H9 (cell line): ENCODE measurements around the gene YPEL3. TPM values are rescaled to one million over a fixed set of nuclear protein-coding genes. Genes with fewer than 3 reads are reported as not detected.

Source experiments
- DNase-seq: peaks from one replicate; pipeline ENCODE4 v3.0.0-alpha.2; 2017
- H2AFZ ChIP-seq: one replicate; pipeline ENCODE4 v1.6.1; 2013; ENCODE audit warnings: mild to moderate bottlenecking, low read length, control low read depth, moderate library complexity
- H2AK5ac ChIP-seq: 2 replicates; pipeline ENCODE4 v1.6.1; 2013; ENCODE audit warnings: low read length, control low read depth, mixed read lengths; ENCODE audit not compliant: insufficient read length
- H2BK120ac ChIP-seq: one replicate; pipeline ENCODE4 v1.6.1; 2013; ENCODE audit warnings: low read depth, mild to moderate bottlenecking, low read length, control low read depth, inconsistent platforms; ENCODE audit not compliant: poor library complexity, severe bottlenecking
- H2BK12ac ChIP-seq: 2 replicates; pipeline ENCODE4 v1.6.1; 2013; ENCODE audit warnings: low read length, control low read depth, mixed read lengths, low read depth; ENCODE audit not compliant: insufficient read length
- H2BK15ac ChIP-seq: 2 replicates; pipeline ENCODE4 v1.6.1; 2013; ENCODE audit warnings: low read depth, low read length, control low read depth
- H2BK20ac ChIP-seq: one replicate; pipeline ENCODE4 v1.6.1; 2013; ENCODE audit warnings: low read depth, mild to moderate bottlenecking, low read length, control low read depth, inconsistent platforms; ENCODE audit not compliant: poor library complexity, severe bottlenecking
- H2BK5ac ChIP-seq: 2 replicates; pipeline ENCODE4 v1.6.1; 2013; ENCODE audit warnings: low read length, control low read depth, mixed read lengths; ENCODE audit not compliant: insufficient read length
- H3K14ac ChIP-seq: 2 replicates; pipeline ENCODE4 v1.6.1; 2013; ENCODE audit warnings: low read length, control low read depth; ENCODE audit not compliant: insufficient read depth
- H3K18ac ChIP-seq: 2 replicates; pipeline ENCODE4 v1.6.1; 2013; ENCODE audit warnings: low read depth, mild to moderate bottlenecking, mixed read lengths, low read length, control low read depth; ENCODE audit not compliant: insufficient read length
- H3K23ac ChIP-seq: 2 replicates; pipeline ENCODE4 v1.6.1; 2013; ENCODE audit warnings: low read length, control low read depth, mixed read lengths, low read depth; ENCODE audit not compliant: insufficient read length
- H3K23me2 ChIP-seq: 2 replicates; pipeline ENCODE4 v1.6.1; 2013; ENCODE audit warnings: low read depth, mild to moderate bottlenecking, mixed read lengths, low read length, control low read depth; ENCODE audit not compliant: insufficient read length, poor library complexity, severe bottlenecking
- H3K27ac ChIP-seq: 2 replicates; pipeline ENCODE4 v1.5.1; 2013; ENCODE audit warnings: low read length, control low read depth, mixed read lengths, low read depth; ENCODE audit not compliant: insufficient read length
- H3K27me3 ChIP-seq: 2 replicates; pipeline ENCODE4 v1.6.1; 2013; ENCODE audit warnings: low read length, control low read depth, inconsistent platforms; ENCODE audit not compliant: insufficient read depth
- H3K4ac ChIP-seq: 2 replicates; pipeline ENCODE4 v1.6.1; 2013; ENCODE audit warnings: low read depth, mild to moderate bottlenecking, control low read depth, inconsistent platforms, low read length, moderate library complexity
- H3K4me1 ChIP-seq: 2 replicates; pipeline ENCODE4 v1.6.1; 2013; ENCODE audit warnings: low read length, control low read depth, inconsistent platforms; ENCODE audit not compliant: insufficient read depth
- H3K4me2 ChIP-seq: 2 replicates; pipeline ENCODE4 v1.6.1; 2013; ENCODE audit warnings: low read length, control low read depth, mixed read lengths; ENCODE audit not compliant: insufficient read length, insufficient read depth
- H3K56ac ChIP-seq: 2 replicates; pipeline ENCODE4 v1.6.1; 2013; ENCODE audit warnings: low read depth, mild to moderate bottlenecking, mixed read lengths, low read length, control low read depth; ENCODE audit not compliant: insufficient read length
- H3K79me1 ChIP-seq: 2 replicates; pipeline ENCODE4 v1.6.1; 2013; ENCODE audit warnings: low read depth, mild to moderate bottlenecking, moderate library complexity, low read length, control low read depth, inconsistent platforms; ENCODE audit not compliant: insufficient read depth, poor library complexity, severe bottlenecking
- H3K79me2 ChIP-seq: 2 replicates; pipeline ENCODE4 v1.6.1; 2013; ENCODE audit warnings: low read length, control low read depth, inconsistent platforms; ENCODE audit not compliant: insufficient read depth
- H3K9ac ChIP-seq: 2 replicates; pipeline ENCODE4 v1.6.1; 2013; ENCODE audit warnings: low read length, control low read depth, mixed read lengths; ENCODE audit not compliant: insufficient read length; ENCODE audit errors: extremely low read depth
- H3K9me3 ChIP-seq: one replicate; pipeline ENCODE4 v1.6.1; 2013; ENCODE audit warnings: low read depth, low read length, inconsistent platforms; ENCODE audit not compliant: control insufficient read depth
- H3T11ph ChIP-seq: one replicate; pipeline ENCODE4 v1.6.1; 2013; ENCODE audit warnings: mild to moderate bottlenecking, low read length, control low read depth, inconsistent platforms
- H4K20me1 ChIP-seq: one replicate; pipeline ENCODE4 v1.6.1; 2013; ENCODE audit not compliant: control insufficient read depth, insufficient read length, insufficient read depth
- H4K5ac ChIP-seq: 2 replicates; pipeline ENCODE4 v1.6.1; 2013; ENCODE audit warnings: low read depth, mild to moderate bottlenecking, mixed read lengths, low read length, control low read depth; ENCODE audit not compliant: insufficient read length
- H4K8ac ChIP-seq: replicated peaks from 2 replicates; pipeline ENCODE4 v1.6.1; 2013; ENCODE audit warnings: low read length, control low read depth, mixed read lengths, low read depth; ENCODE audit not compliant: insufficient read length
- H4K91ac ChIP-seq: 2 replicates; pipeline ENCODE4 v1.6.1; 2013; ENCODE audit warnings: low read depth, mild to moderate bottlenecking, moderate library complexity, mixed read lengths, low read length, control low read depth; ENCODE audit not compliant: insufficient read length
- H3K27ac Mint-ChIP-seq, 3 experiments: 2 replicates in 2 of 3; 3 replicates in 1 of 3; pipeline ENCODE4 v1.8.0; 2020 to 2021; ENCODE audit warnings: mixed read lengths in 3 of 3, mild to moderate bottlenecking in 1 of 3, moderate library complexity in 1 of 3
- H3K27me3 Mint-ChIP-seq: 2 replicates; pipeline ENCODE4 v1.8.0; 2021; ENCODE audit warnings: low read depth, mild to moderate bottlenecking, moderate library complexity, mixed read lengths
- H3K36me3 Mint-ChIP-seq, 3 experiments: 2 replicates in 2 of 3; 3 replicates in 1 of 3; pipeline ENCODE4 v1.8.0; 2020 to 2021; ENCODE audit warnings: low read depth in 3 of 3, mixed read lengths in 3 of 3; ENCODE audit not compliant: insufficient read depth in 1 of 3
- H3K4me1 Mint-ChIP-seq, 2 experiments: 2 replicates each; pipeline ENCODE4 v1.8.0; 2020; ENCODE audit warnings: mixed read lengths in 2 of 2
- H3K4me3 Mint-ChIP-seq, 2 experiments: 2 replicates in 1 of 2; 3 replicates in 1 of 2; pipeline ENCODE4 v1.8.0; 2020 to 2021; ENCODE audit warnings: mild to moderate bottlenecking in 2 of 2, mixed read lengths in 2 of 2, moderate library complexity in 1 of 2
- H3K9me3 Mint-ChIP-seq, 2 experiments: 2 replicates in 1 of 2; 3 replicates in 1 of 2; pipeline ENCODE4 v1.8.0; 2020; ENCODE audit warnings: mild to moderate bottlenecking in 2 of 2, mixed read lengths in 2 of 2, moderate library complexity in 1 of 2
- CTCF ChIP-seq: fragments of 200-600 bp; sonication (generic); conservative IDR thresholded peaks from 3 replicates; pipeline ENCODE4 v1.8.0; 2021; ENCODE audit warnings: antibody characterized with exemption, mild to moderate bottlenecking
- WGBS: extraction: QIAGEN DNeasy Blood & Tissue Kit; methylation state at CpG from one replicate; pipeline ENCODE4 v1.1.7; 2013; ENCODE audit warnings: missing lambda C conversion rate, low lambda C conversion rate, mixed read lengths; ENCODE audit not compliant: insufficient read length; ENCODE audit errors: extremely low coverage; 5-methylcytosine and 5-hydroxymethylcytosine counted together
- total RNA-seq: library from RNA; stranded (reverse); gene quantifications from 2 replicates; pipeline ENCODE4 v1.2.1, GENCODE V29; 2021

YPEL3 gene
- total RNA-seq, 1 experiment from 2014 or later: 27.5 TPM

- H2AK5ac ChIP-seq: no peak overlapping the region
- H2AFZ ChIP-seq: no peak overlapping the region
- Mint-ChIP-seq H3K4me3 (peak overlapping the region; percentile 88 to 94), H3K27me3 (no peaks in the 10 kb centered on the region; the same call in 1 of the 2 replicates), H3K36me3 (peaks cover 41 to 51% (median 45%) of the 10 kb centered on the region in 3 experiments), H3K9me3 (no peaks in the 10 kb centered on the region; a peak in 1 of 5 replicates), H3K27ac (peak overlapping the region; percentile 88 to 99 (median 97); a peak in 5 of 7 replicates), H3K4me1 (peaks cover 19 to 31% of the 10 kb centered on the region in 2 experiments)
- no peak overlapping the region for H4K91ac ChIP-seq
- no peak for TF ChIP-seq CTCF
- peak overlapping the region; percentile 88 for H3K14ac ChIP-seq
- peaks cover 17% of the 10 kb centered on the region for H3K23me2 ChIP-seq
- WGBS: no CpG with 5 or more reads among the region's 44 CpGs
- no peak overlapping the region for H2BK120ac ChIP-seq
- H3K27ac ChIP-seq: no peak overlapping the region
- no peak overlapping the region for H3T11ph ChIP-seq
- no peak overlapping the region for H2BK5ac ChIP-seq
- no peak overlapping the region for H2BK20ac ChIP-seq
- peaks cover 12% of the 10 kb centered on the region; the same call in 1 of the 2 replicates for H3K79me2 ChIP-seq
- peaks cover 7% of the 10 kb centered on the region for H3K79me1 ChIP-seq
- H3K4me2 ChIP-seq: peak overlapping the region; percentile 89
- no peak overlapping the region for H2BK15ac ChIP-seq
- H3K4ac ChIP-seq: no peak overlapping the region
- peak overlapping the region; percentile 68 for H3K18ac ChIP-seq
- H3K9me3 ChIP-seq: no peaks in the 10 kb centered on the region
- no peak for DNase-seq
- H4K20me1 ChIP-seq: no peaks in the 10 kb centered on the region
- H2BK12ac ChIP-seq: no peak overlapping the region
- H3K4me1 ChIP-seq: no peaks in the 10 kb centered on the region; the same call in 1 of the 2 replicates
- no peaks in the 10 kb centered on the region for H3K27me3 ChIP-seq
- H3K9ac ChIP-seq: peak overlapping the region; percentile 81
- no peak overlapping the region for H3K23ac ChIP-seq
- H4K8ac ChIP-seq: no peak overlapping the region
- H3K56ac ChIP-seq: no peak overlapping the region
- H4K5ac ChIP-seq: no peak overlapping the region
These were observed 29.9 kb downstream of the YPEL3 start for GRCh38 chr16:30065943-30066760.
